HTR-8/SVneo (cell line): ENCODE measurements around the gene CCNY.

Experiments used
- DNase-seq: peaks from one replicate; pipeline ENCODE4 v3.0.0; 2011; ENCODE audit warnings: low spot score, mixed read lengths; ENCODE audit not compliant: insufficient read length
- FAIRE-seq: peaks from 2 replicates; lab custom pipeline; 2011; peaks lifted over from hg19 to GRCh38; lab: Jason Lieb, UNC

Gene CCNY

GRCh38 chr10:35594115-35595079, 258.1 kb downstream of the CCNY start:
- no peak for FAIRE-seq
- no peak for DNase-seq

DNA sequence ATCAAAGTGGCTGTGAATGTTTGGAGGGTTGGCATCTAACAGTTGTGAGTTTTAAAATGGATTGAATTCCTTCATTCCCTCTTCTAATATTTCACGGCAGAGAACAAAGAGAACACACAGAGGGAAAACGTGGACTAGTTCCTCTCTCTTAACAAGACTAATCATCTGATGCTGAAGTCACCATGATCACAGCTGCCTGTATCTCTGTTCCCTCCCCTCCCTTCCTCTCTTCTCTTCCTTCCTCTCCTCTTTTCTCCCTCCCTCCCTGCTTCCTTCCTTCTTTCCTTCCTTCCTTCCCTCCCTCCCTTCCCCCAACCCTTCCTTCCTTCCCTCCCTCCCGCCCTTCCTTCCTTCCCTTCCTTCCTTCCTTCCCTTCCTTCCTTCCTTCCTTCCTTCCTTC, 258.8 kb downstream of the CCNY start:
- DNase-seq (no peak), FAIRE-seq (peak; percentile 9)

DNA sequence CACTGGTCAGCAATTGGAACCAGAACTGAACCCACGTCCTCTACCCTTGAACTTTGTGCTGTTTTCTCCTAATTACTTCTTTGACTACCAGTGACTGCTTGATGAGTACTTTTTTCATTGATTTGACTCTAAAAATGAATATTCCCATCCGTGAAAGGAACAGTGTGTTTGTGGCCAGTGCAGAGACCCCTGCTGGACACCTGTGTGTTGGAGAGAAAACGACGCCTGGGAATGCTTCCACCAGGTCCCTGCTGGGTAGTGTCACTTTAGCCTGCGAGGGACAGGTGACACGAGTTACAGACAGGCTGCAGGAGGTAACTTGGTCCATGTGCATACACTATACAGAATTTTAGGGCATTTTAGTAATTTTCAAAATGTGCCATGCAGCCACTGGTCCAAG, 262.1 kb downstream of the CCNY start:
- DNase-seq = peak; percentile 36
- peak; percentile 78 for FAIRE-seq

DNA sequence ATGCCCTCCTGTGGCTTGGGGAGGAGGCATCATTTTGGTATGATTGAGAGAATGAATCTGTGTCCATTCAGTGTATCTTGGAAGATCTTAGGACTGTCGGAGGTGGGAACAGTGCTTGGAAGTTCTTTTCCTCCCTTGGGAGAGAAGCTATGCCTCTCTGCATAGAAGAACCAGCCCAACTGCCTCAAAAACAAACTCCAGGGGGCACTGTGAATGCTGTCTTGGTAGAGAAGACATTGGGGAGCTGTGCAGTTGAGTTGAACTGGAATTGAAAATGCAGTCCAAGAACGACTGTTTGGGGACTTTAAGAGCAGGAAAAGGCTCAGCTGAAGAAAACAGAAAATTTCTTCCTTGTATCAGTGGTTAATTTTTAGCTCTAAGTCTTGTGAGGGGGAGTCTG, 263.9 kb downstream of the CCNY start:
- DNase-seq = no peak
- FAIRE-seq = no peak

GRCh38 chr10:35605191-35605590, 268.9 kb downstream of the CCNY start, which contains the start of gene GJD4:
TSS of gene GJD4 (plus strand) at chr10:35605341. CDS start at chr10:35605568, 227 bp downstream.
- FAIRE-seq = peak; percentile 38
- DNase-seq = no peak

GRCh38 chr10:35606430-35606829, 270.1 kb downstream of the CCNY start:
- FAIRE-seq = no peak
- no peak for DNase-seq

GRCh38 chr10:35607475-35608327, 271.4 kb downstream of the CCNY start:
- FAIRE-seq = no peak
- no peak for DNase-seq

DNA sequence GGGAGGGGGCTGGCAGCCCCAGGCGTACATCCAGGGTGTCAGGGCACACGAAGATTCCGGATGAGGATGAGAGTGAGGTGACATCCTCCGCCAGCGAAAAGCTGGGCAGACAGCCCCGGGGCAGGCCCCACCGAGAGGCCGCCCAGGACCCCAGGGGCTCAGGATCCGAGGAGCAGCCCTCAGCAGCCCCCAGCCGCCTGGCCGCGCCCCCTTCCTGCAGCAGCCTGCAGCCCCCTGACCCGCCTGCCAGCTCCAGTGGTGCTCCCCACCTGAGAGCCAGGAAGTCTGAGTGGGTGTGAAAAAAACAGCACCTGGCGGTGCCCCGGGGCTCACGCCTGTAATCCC, 272.0 kb downstream of the CCNY start:
- FAIRE-seq (no peak), DNase-seq (no peak)

DNA sequence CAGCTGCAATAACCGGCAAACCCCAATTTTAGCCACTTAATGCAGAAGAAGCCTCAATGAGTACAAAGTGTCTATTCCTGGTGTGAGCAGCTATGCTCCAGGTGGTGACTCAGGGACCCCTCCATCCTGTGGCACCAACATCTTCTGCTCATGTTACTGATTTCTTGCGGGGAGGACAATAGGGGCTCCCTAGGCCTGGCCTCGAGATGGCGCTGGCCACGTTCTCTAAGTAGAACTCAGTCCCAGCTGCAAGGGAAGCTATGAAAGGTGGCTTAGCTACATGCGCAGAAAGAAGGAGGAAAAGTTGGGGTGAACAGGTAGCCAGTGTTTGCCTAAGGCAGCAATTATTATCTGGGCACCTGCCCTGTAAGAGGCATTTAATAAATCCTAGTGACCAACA, 275.4 kb downstream of the CCNY start:
- DNase-seq (no peak), FAIRE-seq (no peak)

- DNase-seq (no peak), FAIRE-seq (no peak)
Measured at GRCh38 chr10:35612385-35613106, 276.2 kb downstream of the CCNY start.

- DNase-seq (no peak), FAIRE-seq (no peak)
Measured at GRCh38 chr10:35613107-35613440, 276.8 kb downstream of the CCNY start.

GRCh38 chr10:35613597-35614226, 277.4 kb downstream of the CCNY start:
- DNase-seq (peak; percentile 29), FAIRE-seq (peak; percentile 46)

GRCh38 chr10:35614312-35614711, 278.0 kb downstream of the CCNY start:
- DNase-seq (no peak), FAIRE-seq (no peak)
